ENCODE measurements around the gene SLFN12L. TPM values are rescaled to one million over a fixed set of nuclear protein-coding genes. Genes with fewer than 3 reads are reported as not detected.
A peak's percentile ranks its signal among the peaks of the same experiment; 100 is the strongest.

SLFN12L gene
- under 1 TPM in 3 of 4 donors, not detected in 1; 0.10 to 0.31 (median 0.15) TPM for total RNA-seq

DNA sequence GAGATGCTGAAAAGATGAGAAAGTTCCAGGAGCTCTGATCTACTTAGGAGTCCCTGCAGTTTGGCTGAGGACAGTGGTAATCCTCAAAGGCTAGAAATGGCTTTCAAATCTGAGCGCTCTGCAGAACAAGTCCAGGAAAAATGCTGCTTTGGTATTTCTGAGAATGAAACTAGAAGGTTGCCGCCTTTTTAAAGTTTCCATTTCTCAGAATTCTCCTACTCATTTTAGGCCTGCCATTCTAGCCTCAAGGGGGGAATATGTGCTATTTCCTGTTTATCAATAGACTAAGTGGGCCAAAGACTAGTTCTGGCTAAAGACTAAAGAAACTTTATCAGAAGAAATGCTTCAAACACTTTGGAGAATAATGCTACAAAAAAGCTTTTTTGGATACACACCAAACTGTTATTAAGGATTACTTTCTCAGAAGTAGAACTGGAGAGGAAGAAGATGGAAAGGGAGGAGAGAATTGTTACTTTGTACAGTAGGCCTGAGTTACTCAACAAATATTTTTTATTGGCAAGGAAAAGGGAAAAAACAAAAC is at the start of gene SLFN12L:
SLFN12L (minus strand) TSS at position 78 of the 541 bp plus-strand sequence. CDS start 15,314 bp downstream, outside the sequence.
- peak within 1 kb of the TSS; percentile 21 to 56 (median 39) for H3K27ac ChIP-seq
- no peak for ATAC-seq

DNA sequence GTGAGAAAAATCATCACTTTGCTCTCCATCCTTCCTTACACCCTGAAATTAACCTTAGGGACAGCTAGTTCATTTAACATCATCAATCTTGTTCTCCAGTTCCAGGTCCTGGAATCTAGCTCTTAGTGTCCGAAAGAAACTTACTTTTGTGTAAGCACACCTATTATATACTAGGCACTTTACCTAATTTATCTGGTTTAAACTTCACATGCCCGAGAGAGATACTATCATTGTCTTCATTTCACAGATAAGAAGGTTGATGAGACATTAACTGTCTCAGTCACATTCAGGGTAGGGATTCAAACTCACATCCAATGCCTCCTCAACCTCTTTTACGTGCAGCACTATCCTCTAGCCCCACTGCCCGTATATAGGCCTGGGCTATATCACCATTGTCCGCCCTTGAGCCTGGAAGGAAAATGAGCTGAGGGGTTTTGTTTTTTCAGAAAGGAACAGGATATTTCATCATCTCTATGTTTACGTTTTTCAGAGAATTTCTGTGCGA is 49.1 kb upstream of the SLFN12L start:
- ATAC-seq (peak in 1 of 2 donors; percentile 8), DNase-seq (no peak)
- H3K4me1 ChIP-seq: peaks cover 26 to 27% of the 10 kb centered on the region in 2 donors
- in situ Hi-C loops (cut with MboI; ENCODE audit: low sequenced_read_pairs in 4 of 4) (loop anchor here in 1 of 4 donors (25.0 kb wide), 1 partner anchor 951 kb away; the partner anchor contains the start of genes GGNBP2, MYO19 and PIGW), intact Hi-C loops (cut with DNase I; ENCODE audit: low total_unique reads) (loop anchor here (1.0 to 5.0 kb wide), 2 partner anchors 8 to 344 kb away; partner anchors contain the start of genes PEX12 and SLFN5)
- H3K27me3 ChIP-seq: no peaks in the 10 kb centered on the region
- peak overlapping the region; percentile 88 to 97 (median 92) for H3K27ac ChIP-seq
- H3K4me3 ChIP-seq: peak overlapping the region; percentile 78 to 96 (median 83)
- no peaks in the 10 kb centered on the region for H3K36me3 ChIP-seq
- TF ChIP-seq POLR2A (IDR thresholded peaks at IDR 0.05): no peak
- TF ChIP-seq, protein P1, sequence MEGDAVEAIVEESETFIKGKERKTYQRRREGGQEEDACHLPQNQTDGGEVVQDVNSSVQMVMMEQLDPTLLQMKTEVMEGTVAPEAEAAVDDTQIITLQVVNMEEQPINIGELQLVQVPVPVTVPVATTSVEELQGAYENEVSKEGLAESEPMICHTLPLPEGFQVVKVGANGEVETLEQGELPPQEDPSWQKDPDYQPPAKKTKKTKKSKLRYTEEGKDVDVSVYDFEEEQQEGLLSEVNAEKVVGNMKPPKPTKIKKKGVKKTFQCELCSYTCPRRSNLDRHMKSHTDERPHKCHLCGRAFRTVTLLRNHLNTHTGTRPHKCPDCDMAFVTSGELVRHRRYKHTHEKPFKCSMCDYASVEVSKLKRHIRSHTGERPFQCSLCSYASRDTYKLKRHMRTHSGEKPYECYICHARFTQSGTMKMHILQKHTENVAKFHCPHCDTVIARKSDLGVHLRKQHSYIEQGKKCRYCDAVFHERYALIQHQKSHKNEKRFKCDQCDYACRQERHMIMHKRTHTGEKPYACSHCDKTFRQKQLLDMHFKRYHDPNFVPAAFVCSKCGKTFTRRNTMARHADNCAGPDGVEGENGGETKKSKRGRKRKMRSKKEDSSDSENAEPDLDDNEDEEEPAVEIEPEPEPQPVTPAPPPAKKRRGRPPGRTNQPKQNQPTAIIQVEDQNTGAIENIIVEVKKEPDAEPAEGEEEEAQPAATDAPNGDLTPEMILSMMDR (IDR thresholded peaks at IDR 0.05 in 4 of 5, conservative IDR thresholded peaks at IDR 0.05 in 1 of 5): no peak
- H3K9me3 ChIP-seq: no peaks in the 10 kb centered on the region

More for the DNA sequence above, at the start of gene SLFN12L:
- Histone ChIP-seq H3K4me3 (no peak within 1 kb of the TSS), H3K27me3 (no peaks in the 10 kb centered on the region), H3K36me3 (no peaks in the 10 kb centered on the region), H3K4me1 (peaks cover 0 to 17% of the 10 kb centered on the region in 2 donors), H3K9me3 (no peaks in the 10 kb centered on the region)
- TF ChIP-seq POLR2A (IDR thresholded peaks at IDR 0.05): no peak
- TF ChIP-seq, protein P1 (IDR thresholded peaks at IDR 0.05 in 4 of 5, conservative IDR thresholded peaks at IDR 0.05 in 1 of 5): no peak
- intact Hi-C loops (cut with DNase I; ENCODE audit: low total_unique reads) (loop anchor here (2.0 to 10.0 kb wide), 2 partner anchors 365 to 393 kb away; partner anchors contain the start of genes NLE1 and UNC45B), in situ Hi-C loops (cut with MboI; ENCODE audit: low sequenced_read_pairs in 4 of 4) (loop anchor here in 3 of 4 donors (5.0 to 25.0 kb wide), 5 partner anchors 100 to 370 kb away; partner anchors contain the start of genes SLFN12 (in 1 of the 3) and SLFN13 (in 1 of the 3))
- DNase-seq: no peak

DNA sequence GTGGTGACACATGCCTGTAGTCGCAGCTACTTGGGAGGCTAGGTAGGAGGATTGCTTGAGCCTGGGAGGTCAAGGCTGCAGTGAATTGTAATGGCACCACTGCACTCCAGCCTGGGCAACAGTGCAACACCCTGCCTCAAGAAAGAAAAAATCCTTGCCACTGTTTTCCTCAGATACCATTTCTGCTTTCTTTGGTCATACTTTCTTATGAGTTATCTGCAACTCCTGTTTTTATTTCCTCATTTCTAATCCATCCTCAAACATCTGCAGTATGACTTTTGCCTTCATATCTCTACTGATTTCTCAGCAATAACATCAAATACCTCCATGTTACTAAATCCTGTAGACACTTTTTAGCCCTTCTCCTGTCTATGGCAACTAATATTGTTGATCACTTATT is 46.6 kb upstream of the SLFN12L start:
- no peaks in the 10 kb centered on the region for H3K9me3 ChIP-seq
- DNase-seq: no peak

DNA sequence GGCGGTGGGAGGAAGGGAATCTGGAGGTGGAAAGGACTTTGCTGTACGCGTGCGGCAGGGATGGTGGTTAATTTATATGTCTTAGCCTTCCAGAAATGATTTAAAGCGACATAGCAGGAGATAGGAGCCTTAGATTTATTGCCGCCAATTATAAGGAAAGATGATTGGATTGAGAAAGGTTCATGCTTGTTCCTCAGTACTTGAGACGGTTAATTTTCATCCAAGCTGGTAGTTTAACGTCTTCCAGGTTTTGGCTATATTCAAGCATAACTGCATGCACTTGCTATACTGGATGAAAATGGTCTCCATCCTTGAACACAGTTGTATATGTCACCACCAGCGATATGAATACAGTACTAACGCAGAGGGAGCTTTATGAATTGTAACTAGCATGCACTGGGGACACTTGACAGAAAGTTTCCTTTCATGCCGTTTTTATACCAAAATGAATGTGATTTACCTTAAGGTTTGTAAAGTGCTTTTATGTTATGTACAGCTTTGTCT is 41.5 kb upstream of the SLFN12L start:
- intact Hi-C loops (cut with DNase I; ENCODE audit: low total_unique reads) (loop anchor here (1.0 to 10.0 kb wide), 4 partner anchors 8 to 614 kb away; partner anchors contain the start of genes AP2B1, CCT6B, TAF15 and ZNF830), in situ Hi-C loops (cut with MboI; ENCODE audit: low sequenced_read_pairs in 4 of 4) (loop anchor here in 1 of 4 donors (25.0 kb wide), 1 partner anchor 958 kb away; the partner anchor contains the start of genes GGNBP2, MYO19 and PIGW)
- ATAC-seq: no peak

More for the DNA sequence above, 46.6 kb upstream of the SLFN12L start:
- no peaks in the 10 kb centered on the region for H3K36me3 ChIP-seq
- no peak for ATAC-seq
- H3K4me3 ChIP-seq: no peak overlapping the region
- H3K4me1 ChIP-seq: peaks cover 23% of the 10 kb centered on the region in 2 donors
- in situ Hi-C loops (cut with MboI; ENCODE audit: low sequenced_read_pairs in 4 of 4) (loop anchor here in 1 of 4 donors (25.0 kb wide), 1 partner anchor 953 kb away; the partner anchor contains the start of genes GGNBP2, MYO19 and PIGW), intact Hi-C loops (cut with DNase I; ENCODE audit: low total_unique reads) (no loop called here)
- TF ChIP-seq, protein P1 (IDR thresholded peaks at IDR 0.05 in 4 of 5, conservative IDR thresholded peaks at IDR 0.05 in 1 of 5): no peak
- no peak for TF ChIP-seq POLR2A (IDR thresholded peaks at IDR 0.05)
- H3K27me3 ChIP-seq: no peaks in the 10 kb centered on the region
- no peak overlapping the region for H3K27ac ChIP-seq

More for the DNA sequence above, 41.5 kb upstream of the SLFN12L start:
- Histone ChIP-seq H3K4me3 (peak overlapping the region; percentile 68 to 88 (median 80)), H3K4me1 (peaks cover 18 to 24% of the 10 kb centered on the region in 2 donors), H3K27me3 (no peaks in the 10 kb centered on the region), H3K36me3 (peaks cover 0 to 10% of the 10 kb centered on the region in 2 donors), H3K27ac (peak overlapping the region; percentile 85 to 94 (median 90)), H3K9me3 (no peaks in the 10 kb centered on the region)
- TF ChIP-seq, protein P1 (IDR thresholded peaks at IDR 0.05 in 4 of 5, conservative IDR thresholded peaks at IDR 0.05 in 1 of 5): no peak
- TF ChIP-seq POLR2A (IDR thresholded peaks at IDR 0.05): no peak
- DNase-seq: no peak
